HG03575 (cell line): ENCODE results near the gene EVX2.

Source experiments
- ATAC-seq: cut with Tn5 transposase; IDR thresholded peaks from one replicate; pipeline ENCODE4 v1.9.1; 2021; ENCODE audit not compliant: unreplicated experiment, insufficient number of reproducible peaks, low FRiP score; ENCODE audit errors: extremely low read depth

EVX2 gene

DNA sequence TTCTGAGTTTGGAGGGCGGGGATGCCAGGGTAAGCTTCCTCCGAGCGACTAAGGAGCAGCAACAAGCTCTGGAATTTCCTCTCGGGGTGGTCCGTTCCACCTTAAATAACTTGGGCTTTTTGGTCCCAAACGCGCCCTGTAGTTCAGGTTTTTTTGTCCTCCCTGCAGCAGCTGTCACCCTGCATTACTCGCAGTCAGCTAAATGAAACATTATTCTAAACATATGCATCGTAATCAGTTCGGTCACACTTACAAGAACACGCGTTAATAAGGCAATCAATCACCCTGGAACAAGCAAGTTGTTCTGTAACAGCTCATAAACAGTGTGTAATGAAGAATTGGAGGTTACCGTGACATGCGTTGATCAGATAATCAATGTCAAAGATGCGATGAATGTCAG lies 8.3 kb downstream of the EVX2 start:
- ATAC-seq = no peak

DNA sequence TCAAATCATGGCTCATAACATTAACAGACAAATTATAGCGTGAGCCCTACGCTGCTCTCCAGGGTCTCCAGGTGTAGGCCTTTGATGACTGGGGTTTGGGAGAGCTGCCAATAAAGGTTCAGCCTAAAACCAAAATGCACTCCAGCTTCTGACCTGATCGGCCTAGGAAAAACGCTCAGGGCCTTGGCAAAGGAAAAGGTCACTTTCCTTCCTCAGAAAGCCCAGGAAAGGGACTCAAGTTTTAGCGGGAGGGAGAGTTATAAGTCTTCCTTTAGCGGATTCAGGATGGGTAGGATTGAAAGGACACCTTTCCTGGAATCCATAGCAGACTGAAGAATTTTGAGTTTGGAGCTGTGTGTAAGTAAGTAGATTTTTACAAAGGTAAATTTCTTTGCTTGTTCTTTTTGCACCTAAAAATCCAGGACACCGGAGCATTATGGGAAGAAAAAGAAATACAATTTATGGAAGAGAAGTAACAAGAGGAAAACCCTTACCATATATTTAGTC lies 8.8 kb downstream of the EVX2 start:
- ATAC-seq = no peak

DNA sequence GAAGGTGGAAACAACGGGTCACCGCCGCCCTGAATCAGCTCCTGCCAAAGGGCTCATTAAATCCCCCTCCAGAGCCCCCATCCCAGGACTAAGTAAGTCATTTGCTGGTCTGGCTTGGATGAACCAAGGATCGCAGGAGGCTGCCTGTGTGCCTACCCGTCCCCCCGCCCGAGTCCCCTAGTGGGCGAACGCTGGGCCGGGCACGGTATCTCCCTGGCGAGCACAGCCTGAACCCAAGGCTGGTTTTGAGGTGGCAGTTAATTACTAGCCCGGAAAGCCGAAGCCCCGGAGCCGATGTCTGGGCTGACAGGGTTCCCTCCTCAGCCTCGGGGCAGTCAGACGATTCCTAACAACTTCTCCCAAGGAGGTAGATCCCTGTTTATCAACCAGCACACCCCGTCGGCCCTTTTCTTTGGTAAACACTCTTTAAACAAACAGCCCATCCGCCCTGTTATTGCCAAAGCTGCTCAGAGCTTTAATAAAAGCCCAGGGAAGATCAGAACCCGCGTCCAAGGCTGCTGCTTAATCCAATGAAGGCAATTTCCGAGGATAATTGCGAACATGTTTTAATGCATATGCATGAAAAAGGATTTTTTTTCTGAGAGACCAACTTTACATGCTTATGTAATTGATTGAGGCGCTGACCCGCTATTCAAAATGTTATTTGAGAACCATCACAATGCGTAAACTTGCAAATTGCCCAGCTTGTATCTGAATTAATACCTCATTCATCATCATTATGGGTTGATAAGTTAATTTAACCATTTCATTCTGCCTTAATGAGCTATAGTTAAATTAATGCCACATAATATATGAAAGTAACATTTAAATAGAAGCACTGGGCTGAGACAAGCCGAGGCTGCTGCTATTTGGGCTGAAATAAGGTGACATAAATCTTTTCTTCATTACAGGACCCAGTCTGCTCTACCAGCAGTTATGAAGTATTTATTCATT lies 10.5 kb downstream of the EVX2 start:
- no peak for ATAC-seq

GRCh38 chr2:176072292-176072669 lies 11.5 kb downstream of the EVX2 start:
- ATAC-seq = no peak

- no peak for ATAC-seq
Measured at GRCh38 chr2:176071330-176072291, 12.2 kb downstream of the EVX2 start.

DNA sequence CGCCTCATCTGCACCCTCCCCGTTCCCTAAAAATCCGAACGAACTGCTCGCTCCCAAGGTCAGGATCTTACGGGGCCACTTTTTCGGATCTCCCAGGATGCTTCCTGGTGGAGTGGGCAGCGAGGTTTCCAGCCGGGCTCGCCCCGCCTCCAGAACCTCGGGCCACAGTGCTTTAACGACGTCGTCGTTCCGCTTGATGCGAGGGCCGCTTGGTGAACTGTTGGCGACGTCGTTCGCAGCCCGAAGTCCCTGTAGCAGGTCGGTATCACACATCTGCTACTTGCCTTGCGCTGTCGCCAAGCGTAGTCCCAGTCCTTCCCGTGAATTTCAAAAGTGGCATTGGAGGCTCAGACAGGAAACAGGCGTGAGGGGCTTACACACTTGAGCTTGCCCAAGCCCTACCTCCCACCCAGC lies 15.3 kb downstream of the EVX2 start:
- ATAC-seq = no peak

GRCh38 chr2:176067589-176068418 lies 16.0 kb downstream of the EVX2 start:
- no peak for ATAC-seq

DNA sequence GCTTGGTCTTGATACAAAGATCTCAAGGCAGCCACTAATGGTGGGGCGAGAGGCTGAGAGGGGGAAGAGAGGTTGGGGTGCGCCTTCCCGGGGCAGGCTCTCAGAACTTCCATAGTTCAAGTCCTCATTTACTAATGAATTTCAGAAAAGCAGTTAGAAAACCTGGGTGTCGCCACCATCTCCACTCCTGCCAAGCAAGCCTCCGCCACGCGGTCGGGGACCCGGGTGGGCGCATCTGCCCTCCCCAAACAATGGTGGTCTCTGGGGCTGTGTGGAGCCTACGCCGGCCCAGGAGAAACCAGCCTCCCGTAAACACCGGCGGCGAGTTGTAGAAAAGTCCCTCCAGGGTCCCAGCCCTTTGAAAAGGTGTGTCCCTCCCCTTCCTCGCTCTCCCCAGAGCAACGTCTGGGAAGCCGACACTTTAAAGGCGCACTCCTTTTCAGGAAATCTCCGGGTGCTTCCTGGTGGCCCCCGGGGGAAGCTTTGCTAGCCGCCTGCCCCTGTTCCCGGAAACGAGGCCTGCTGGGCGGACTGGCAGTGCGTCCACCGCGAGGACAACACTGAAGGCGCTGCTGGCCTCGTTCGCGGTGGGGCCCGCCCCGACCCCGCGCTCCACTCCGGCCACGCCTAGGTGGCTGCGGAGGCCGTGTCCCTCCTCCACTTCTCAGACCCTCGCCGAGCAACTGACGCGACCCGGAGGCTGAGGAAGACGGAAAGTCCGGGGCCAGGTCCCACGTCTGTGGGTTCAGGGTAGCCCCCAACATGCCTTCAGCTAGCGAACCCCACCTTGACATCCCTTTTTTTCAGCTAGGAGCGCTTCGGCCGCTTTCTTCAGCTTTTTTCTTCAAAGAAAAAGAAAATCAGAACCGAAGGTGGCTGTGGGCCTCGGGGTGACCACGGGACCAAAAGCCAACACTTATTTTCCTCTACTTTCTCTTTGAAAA lies 16.8 kb downstream of the EVX2 start:
- no peak for ATAC-seq

DNA sequence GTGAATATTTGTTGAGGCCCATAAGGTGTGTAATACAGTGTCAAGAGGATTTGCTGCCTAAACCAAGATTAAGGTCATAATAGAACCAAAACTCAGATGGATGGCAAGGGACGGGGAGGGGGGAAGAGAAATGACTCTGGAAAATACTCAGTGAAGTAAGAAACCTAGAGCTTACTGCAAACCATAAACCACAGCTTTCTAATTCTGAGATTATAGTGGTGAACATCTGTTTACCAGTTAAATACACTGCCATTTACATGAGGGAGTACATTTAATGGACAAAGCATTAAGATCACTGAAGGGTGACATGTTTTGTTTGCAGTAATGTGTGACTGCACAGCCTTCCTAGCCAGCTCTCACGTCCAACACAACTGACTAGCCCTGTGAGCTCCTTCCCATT lies 19.8 kb downstream of the EVX2 start:
- no peak for ATAC-seq

DNA sequence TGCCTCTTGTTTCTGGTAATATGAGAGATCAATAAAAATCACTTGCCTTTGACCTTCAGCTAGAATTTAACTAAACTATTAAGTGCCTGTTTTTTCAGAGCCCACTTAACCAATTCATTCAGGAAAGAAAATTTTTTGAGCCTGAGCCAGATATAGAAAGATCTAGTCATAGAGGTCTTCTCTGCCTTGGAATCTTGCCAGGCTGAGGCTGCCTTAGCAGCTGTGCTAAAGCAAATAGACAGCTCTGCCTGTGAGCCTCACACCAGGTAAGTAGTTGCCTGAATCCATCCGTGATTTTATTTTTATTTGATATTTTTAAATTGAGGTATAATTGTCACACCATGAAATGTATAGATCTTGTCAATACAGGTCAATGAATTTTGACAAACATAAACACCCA lies 27.4 kb downstream of the EVX2 start:
- ATAC-seq = no peak

DNA sequence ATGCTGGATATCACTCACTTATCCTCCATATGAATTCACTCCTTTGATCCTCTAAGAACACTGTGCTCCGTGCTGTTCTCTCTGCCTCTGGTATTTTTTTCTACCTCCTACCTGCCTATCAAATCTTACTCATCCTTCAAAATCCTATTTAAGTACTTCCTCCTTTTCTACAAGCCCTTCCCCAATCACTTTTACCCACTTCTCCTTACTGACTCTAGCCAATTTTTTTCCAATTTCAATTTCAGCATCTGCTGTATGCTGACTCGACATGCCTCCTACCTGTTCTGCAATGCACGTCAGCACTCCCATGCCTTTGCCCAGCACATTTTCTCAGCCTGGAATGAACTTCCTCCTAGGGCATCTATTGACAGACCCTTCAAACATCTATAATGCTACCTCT lies 44.4 kb downstream of the EVX2 start:
- no peak for ATAC-seq

DNA sequence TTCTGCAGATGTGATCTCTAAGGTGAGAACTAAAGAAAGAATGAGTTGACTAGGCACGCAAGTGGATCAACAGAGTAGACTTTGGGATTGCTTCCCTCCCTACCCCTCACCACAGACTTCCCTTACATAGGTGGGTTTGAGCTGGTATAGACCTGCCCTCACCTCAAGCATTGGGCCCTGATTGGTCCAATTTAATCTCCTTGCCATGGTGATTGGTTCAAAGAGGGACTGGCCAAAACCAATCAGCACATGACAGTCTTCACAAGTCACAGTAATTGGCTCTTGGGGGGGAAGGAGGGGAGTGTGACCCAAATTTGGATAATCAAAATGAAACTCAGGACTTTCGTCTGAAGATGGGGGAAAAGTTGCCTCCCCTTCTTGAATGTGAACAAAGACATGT lies 45.1 kb downstream of the EVX2 start:
- ATAC-seq = no peak

DNA sequence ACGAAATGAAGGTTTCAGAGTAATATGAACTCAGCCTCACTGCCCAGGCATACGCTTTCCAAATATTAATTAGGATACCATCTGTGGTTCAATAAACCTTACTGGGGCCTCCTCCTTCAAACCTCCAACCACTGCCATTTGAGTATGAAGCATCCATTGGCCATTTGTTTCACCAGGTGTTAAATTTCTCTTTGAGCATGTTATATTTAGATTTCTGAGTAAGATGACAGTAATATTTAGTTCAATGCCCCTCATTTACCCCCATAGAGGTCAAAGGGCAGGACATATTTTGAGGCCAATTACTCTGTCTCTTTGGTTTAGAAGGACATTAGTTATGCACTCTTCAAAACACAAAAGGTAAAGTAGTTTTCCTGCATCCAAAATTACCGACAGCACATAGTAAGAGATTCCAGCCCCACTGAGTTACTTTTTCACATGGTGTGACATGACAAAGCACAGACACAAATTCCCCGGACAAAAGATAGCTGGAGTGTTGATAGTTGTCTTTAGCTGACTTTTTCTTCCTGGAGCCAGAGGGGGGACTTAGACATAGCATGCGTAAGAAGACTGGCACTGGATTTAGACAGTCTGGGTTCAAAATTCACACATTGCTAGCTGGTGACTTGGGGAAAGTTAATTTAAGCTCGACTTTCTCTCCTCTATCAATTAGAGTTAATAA lies 48.6 kb downstream of the EVX2 start:
- ATAC-seq = no peak

DNA sequence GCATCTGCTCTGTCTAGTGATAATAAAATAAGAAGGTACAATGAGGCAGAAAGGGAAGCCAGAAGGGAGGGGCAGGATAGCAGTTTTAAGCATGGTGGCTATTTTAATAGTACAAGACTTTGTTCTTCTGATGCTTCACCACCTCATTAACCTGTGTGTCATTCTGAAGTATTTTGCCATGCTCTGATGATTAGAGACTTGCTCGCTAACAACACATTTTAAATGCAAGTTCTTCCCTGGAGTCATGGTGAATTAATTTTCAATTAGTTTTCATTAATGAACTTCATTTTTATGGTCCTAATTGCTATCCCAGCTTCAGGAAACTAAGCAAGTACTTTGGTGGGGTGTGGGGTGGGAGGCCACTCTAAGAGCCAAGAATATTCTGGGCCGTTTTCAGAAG lies 56.0 kb downstream of the EVX2 start:
- no peak for ATAC-seq
